Progenitor cell of endocrine pancreas (in vitro differentiated cells): ENCODE results near the gene TBL1XR1. TPM values are rescaled to one million over a fixed set of nuclear protein-coding genes. Genes with fewer than 3 reads are reported as not detected.

ENCODE experiments used
- DNase-seq: peaks from one replicate; pipeline ENCODE4 v3.0.0; 2021; ENCODE audit warnings: low spot score; ENCODE audit not compliant: unreplicated experiment
- H3K27ac Mint-ChIP-seq: 2 replicates; pipeline ENCODE4 v1.8.0; 2021; ENCODE audit warnings: mild to moderate bottlenecking, moderate library complexity, mixed read lengths
- H3K27me3 Mint-ChIP-seq: 2 replicates; pipeline ENCODE4 v1.8.0; 2021; ENCODE audit warnings: mixed read lengths
- H3K36me3 Mint-ChIP-seq: 2 replicates; pipeline ENCODE4 v1.8.0; 2022; ENCODE audit warnings: mixed read lengths; ENCODE audit not compliant: insufficient read depth
- H3K4me1 Mint-ChIP-seq: 2 replicates; pipeline ENCODE4 v1.8.0; 2021; ENCODE audit warnings: low read depth, mixed read lengths
- H3K4me3 Mint-ChIP-seq: 2 replicates; pipeline ENCODE4 v1.8.0; 2021; ENCODE audit warnings: low read depth, mild to moderate bottlenecking, moderate library complexity, mixed read lengths
- H3K9me3 Mint-ChIP-seq: 2 replicates; pipeline ENCODE4 v1.8.0; 2021; ENCODE audit warnings: low read depth, mixed read lengths
- total RNA-seq: library from RNA; stranded (reverse); gene quantifications from 2 replicates; pipeline ENCODE4 v1.2.1, GENCODE V29; 2021
- TF ChIP-seq, protein P1 (sequence below): fragments of 200-600 bp; sonication (generic); IDR thresholded peaks from one replicate; pipeline ENCODE4 v1.5.0; 2021; ENCODE audit warnings: antibody characterized with exemption, mild to moderate bottlenecking; ENCODE audit not compliant: unreplicated experiment

The TBL1XR1 gene
- total RNA-seq, 1 donor from 2014 or later: 207 TPM

DNA sequence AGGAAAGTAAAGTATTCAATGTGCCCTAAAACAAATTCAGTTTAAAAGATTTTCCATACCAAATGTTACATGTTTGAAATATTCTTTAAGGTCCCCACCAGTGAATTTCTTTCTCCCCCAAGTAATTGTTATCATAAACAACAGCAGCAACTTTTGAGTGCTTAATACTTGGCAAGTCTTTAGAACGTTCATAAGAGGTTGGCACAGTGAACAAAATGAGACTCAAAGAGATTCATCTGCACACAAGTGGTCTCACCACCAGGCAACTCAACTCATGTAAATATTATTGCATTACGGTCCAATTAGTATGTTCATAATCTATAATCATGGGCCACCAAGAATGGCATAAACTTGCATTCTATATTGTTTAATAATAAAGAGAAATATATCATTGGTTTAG is 98.7 kb downstream of the TBL1XR1 start:
- no peak for DNase-seq
- Mint-ChIP-seq H3K27me3 (no peaks in the 10 kb centered on the region), H3K9me3 (peaks cover 19% of the 10 kb centered on the region), H3K27ac (no peak overlapping the region), H3K4me3 (no peak overlapping the region), H3K4me1 (peaks cover 14% of the 10 kb centered on the region), H3K36me3 (peaks cover 34% of the 10 kb centered on the region)
- TF ChIP-seq, protein P1, sequence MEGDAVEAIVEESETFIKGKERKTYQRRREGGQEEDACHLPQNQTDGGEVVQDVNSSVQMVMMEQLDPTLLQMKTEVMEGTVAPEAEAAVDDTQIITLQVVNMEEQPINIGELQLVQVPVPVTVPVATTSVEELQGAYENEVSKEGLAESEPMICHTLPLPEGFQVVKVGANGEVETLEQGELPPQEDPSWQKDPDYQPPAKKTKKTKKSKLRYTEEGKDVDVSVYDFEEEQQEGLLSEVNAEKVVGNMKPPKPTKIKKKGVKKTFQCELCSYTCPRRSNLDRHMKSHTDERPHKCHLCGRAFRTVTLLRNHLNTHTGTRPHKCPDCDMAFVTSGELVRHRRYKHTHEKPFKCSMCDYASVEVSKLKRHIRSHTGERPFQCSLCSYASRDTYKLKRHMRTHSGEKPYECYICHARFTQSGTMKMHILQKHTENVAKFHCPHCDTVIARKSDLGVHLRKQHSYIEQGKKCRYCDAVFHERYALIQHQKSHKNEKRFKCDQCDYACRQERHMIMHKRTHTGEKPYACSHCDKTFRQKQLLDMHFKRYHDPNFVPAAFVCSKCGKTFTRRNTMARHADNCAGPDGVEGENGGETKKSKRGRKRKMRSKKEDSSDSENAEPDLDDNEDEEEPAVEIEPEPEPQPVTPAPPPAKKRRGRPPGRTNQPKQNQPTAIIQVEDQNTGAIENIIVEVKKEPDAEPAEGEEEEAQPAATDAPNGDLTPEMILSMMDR: no peak

DNA sequence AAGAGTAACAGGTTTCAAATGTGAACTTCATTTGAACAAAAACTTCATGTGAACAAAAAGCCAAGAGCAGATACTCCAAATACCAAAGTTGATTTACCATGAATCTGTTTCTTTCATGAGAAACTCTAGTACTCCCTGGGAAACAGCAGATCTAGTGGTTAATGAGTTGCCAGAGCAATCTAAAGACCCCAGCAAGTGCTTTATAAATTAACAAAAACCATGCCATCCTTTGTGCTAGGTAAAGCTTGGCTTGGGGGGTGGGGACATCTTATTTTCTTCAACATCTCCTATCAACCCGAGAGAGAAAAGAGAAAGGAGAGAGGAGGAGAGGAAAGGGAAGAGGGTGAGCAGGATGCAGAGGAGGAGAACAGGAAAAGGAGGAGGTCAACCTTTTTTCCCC is 100.7 kb downstream of the TBL1XR1 start:
- DNase-seq: no peak
- Mint-ChIP-seq H3K9me3 (peaks cover 32% of the 10 kb centered on the region), H3K27ac (peak overlapping the region; percentile 82), H3K4me3 (peak overlapping the region; percentile 39), H3K27me3 (no peaks in the 10 kb centered on the region), H3K4me1 (peaks cover 9% of the 10 kb centered on the region), H3K36me3 (peaks cover 52% of the 10 kb centered on the region)
- TF ChIP-seq, protein P1: no peak

DNA sequence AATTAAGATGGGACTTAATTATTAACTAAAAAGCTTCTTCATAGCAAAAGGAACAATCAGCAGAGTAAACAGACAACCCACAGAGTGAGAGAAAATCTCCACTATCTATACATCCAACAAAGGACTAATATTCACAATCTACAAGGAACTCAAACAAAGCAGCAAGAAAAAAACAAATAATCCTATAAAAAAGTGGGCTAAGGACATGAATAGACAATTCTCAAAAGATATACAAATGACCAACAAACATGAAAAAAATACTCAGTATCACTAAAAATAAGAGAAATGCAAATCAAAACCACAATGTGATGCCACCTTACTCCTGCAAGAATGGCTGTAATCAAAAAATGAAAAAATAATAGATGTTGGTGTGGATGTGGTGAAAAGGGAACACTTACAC is 103.3 kb downstream of the TBL1XR1 start:
- peak overlapping the region; percentile 73 for H3K27ac Mint-ChIP-seq

DNA sequence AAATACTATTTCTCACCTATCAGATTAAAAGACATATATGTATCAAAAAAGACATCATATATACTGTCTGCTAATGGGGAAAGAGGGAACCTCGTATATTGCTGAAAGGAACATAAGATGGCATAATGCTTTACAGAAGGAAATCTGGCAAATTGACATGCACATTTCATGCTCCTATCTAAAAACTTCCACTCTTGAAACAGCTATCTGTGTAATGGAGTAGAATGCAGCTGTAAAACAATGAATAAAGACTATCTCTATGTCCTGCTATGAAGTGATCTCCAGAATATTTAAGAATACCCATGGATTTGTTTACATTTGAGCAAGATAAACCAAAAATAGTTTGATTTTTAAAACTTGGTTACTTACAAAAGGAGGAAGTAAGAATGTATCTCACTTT is 107.4 kb downstream of the TBL1XR1 start:
- H3K4me1 Mint-ChIP-seq: peaks cover 12% of the 10 kb centered on the region
- H3K9me3 Mint-ChIP-seq: peaks cover 27% of the 10 kb centered on the region
- no peaks in the 10 kb centered on the region for H3K27me3 Mint-ChIP-seq
- no peak for DNase-seq
- H3K27ac Mint-ChIP-seq: peak overlapping the region; percentile 29
- H3K4me3 Mint-ChIP-seq: no peak overlapping the region
- peaks cover 45% of the 10 kb centered on the region for H3K36me3 Mint-ChIP-seq
- TF ChIP-seq, protein P1: no peak

More for the DNA sequence above, 103.3 kb downstream of the TBL1XR1 start:
- peaks cover 18% of the 10 kb centered on the region for H3K4me1 Mint-ChIP-seq
- TF ChIP-seq, protein P1: no peak
- H3K9me3 Mint-ChIP-seq: peaks cover 35% of the 10 kb centered on the region
- DNase-seq: no peak
- H3K4me3 Mint-ChIP-seq: no peak overlapping the region
- H3K27me3 Mint-ChIP-seq: no peaks in the 10 kb centered on the region
- H3K36me3 Mint-ChIP-seq: peaks cover 63% of the 10 kb centered on the region

DNA sequence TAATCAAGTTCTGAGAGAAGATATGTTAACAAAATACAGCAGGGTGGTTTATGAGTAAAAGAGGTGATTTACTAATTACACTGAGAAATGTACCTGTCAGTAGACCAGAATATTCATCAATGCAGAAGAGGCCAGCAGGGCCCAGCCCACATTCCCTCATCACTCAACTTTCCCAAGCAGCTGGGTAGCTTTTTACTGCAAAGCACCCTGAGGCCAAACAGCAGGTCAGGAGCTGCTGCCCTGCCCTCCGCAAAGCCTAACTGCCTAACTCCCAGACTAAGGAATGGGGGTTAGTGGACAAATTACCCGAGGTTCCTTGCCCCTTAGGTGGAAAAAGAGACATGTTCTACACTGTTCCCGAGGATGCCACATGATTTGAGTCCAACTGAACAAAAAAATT is 108.2 kb downstream of the TBL1XR1 start:
- Mint-ChIP-seq H3K9me3 (peaks cover 28% of the 10 kb centered on the region), H3K27ac (no peak overlapping the region), H3K4me3 (no peak overlapping the region), H3K27me3 (no peaks in the 10 kb centered on the region), H3K4me1 (peaks cover 12% of the 10 kb centered on the region), H3K36me3 (peaks cover 45% of the 10 kb centered on the region)
- TF ChIP-seq, protein P1: no peak
- DNase-seq: no peak
